ENCODE measurements around the gene ADAMTSL1.

The ADAMTSL1 gene

GRCh38 chr9:18463991-18464390 is 10.0 kb upstream of the ADAMTSL1 start:
- no peak for DNase-seq

- no peak for DNase-seq
These were observed 7.9 kb upstream of the ADAMTSL1 start for GRCh38 chr9:18466101-18466500.

GRCh38 chr9:18467696-18468095 is 6.3 kb upstream of the ADAMTSL1 start:
- no peak for DNase-seq

- no peak for DNase-seq
These were observed 1.5 kb upstream of the ADAMTSL1 start for GRCh38 chr9:18472435-18472834.

GRCh38 chr9:18472841-18473251 is 1.1 kb upstream of the ADAMTSL1 start:
- DNase-seq, result no peak

- no peak for DNase-seq
These were observed 830 bp downstream of the ADAMTSL1 start for GRCh38 chr9:18474783-18475182.

- no peak for DNase-seq
These were observed 3.2 kb downstream of the ADAMTSL1 start for GRCh38 chr9:18477121-18477660.

- DNase-seq, result no peak
These were observed 3.8 kb downstream of the ADAMTSL1 start for GRCh38 chr9:18477719-18478118.

GRCh38 chr9:18478501-18479361 is 4.8 kb downstream of the ADAMTSL1 start:
- no peak for DNase-seq

GRCh38 chr9:18479405-18479804 is 5.5 kb downstream of the ADAMTSL1 start:
- DNase-seq, result no peak

GRCh38 chr9:18480662-18481093 is 6.7 kb downstream of the ADAMTSL1 start:
- no peak for DNase-seq

- DNase-seq, result no peak
These were observed 8.4 kb downstream of the ADAMTSL1 start for GRCh38 chr9:18482371-18482770.

- no peak for DNase-seq
These were observed 11.8 kb downstream of the ADAMTSL1 start for GRCh38 chr9:18485714-18486113.

- no peak for DNase-seq
These were observed 13.7 kb downstream of the ADAMTSL1 start for GRCh38 chr9:18487611-18488010.

GRCh38 chr9:18488886-18489285 is 14.9 kb downstream of the ADAMTSL1 start:
- DNase-seq, result no peak

- DNase-seq, result no peak
These were observed 15.9 kb downstream of the ADAMTSL1 start for GRCh38 chr9:18489861-18490260.

- no peak for DNase-seq
These were observed 16.9 kb downstream of the ADAMTSL1 start for GRCh38 chr9:18490641-18491370.

- DNase-seq, result no peak
These were observed 18.7 kb downstream of the ADAMTSL1 start for GRCh38 chr9:18492612-18493011.

- no peak for DNase-seq
These were observed 19.6 kb downstream of the ADAMTSL1 start for GRCh38 chr9:18493451-18493993.

GRCh38 chr9:18495065-18495464 is 21.1 kb downstream of the ADAMTSL1 start:
- DNase-seq, result no peak

- no peak for DNase-seq
These were observed 22.5 kb downstream of the ADAMTSL1 start for GRCh38 chr9:18496256-18497000.

GRCh38 chr9:18499062-18499461 is 25.1 kb downstream of the ADAMTSL1 start:
- DNase-seq, result no peak

GRCh38 chr9:18499980-18500379 is 26.0 kb downstream of the ADAMTSL1 start:
- DNase-seq, result no peak

Data from CD4-positive, alpha-beta T cell treated with Interleukin-1 beta for 1 hour (primary cell).